Kidney (tissue), 14 donors: ENCODE measurements around the gene AMIGO1. TPM values are rescaled to one million over a fixed set of nuclear protein-coding genes. Genes with fewer than 3 reads are reported as not detected.

Experiments
- DNase-seq, 5 donors: peaks; one replicate each; pipeline ENCODE4 v3.0.0-alpha.2; 2013 to 2020
- FAIRE-seq: peaks from 2 replicates; lab custom pipeline; 2012; peaks lifted over from hg19 to GRCh38; lab: Jason Lieb, UNC
- H3K27ac ChIP-seq, 2 donors: one replicate each; pipeline ENCODE4 v1.7.0; 2013; ENCODE audit warnings: low read depth in 2 of 2, low read length in 2 of 2, inconsistent platforms in 1 of 2
- H3K27me3 ChIP-seq: one replicate; pipeline ENCODE4 v1.7.1; 2013; ENCODE audit warnings: low read length, inconsistent platforms; ENCODE audit not compliant: control insufficient read depth, insufficient read depth
- H3K36me3 ChIP-seq, 3 donors: one replicate each; pipeline versions ENCODE4 v1.7.0 to v1.7.1; 2013; ENCODE audit warnings: low read length in 3 of 3, control low read depth in 1 of 3, inconsistent platforms in 1 of 3; ENCODE audit not compliant: insufficient read depth in 3 of 3, control insufficient read depth in 2 of 3
- H3K4me1 ChIP-seq, 3 donors: one replicate each; pipeline versions ENCODE4 v1.7.0 to v1.7.1; 2013; ENCODE audit warnings: low read length in 3 of 3, inconsistent platforms in 1 of 3, low read depth in 1 of 3; ENCODE audit not compliant: control insufficient read depth in 2 of 3, insufficient read depth in 2 of 3
- H3K4me3 ChIP-seq, 3 donors: one replicate each; pipeline versions ENCODE4 v1.7.0 to v1.8.1; 2013; ENCODE audit warnings: low read length in 3 of 3, control low read depth in 1 of 3, inconsistent platforms in 1 of 3
- H3K9ac ChIP-seq, 3 donors: one replicate each; pipeline versions ENCODE4 v1.7.0 to v1.7.1; 2013; ENCODE audit warnings: low read length in 3 of 3, control low read depth in 1 of 3, inconsistent platforms in 1 of 3
- H3K9me3 ChIP-seq, 3 donors: one replicate each; pipeline versions ENCODE4 v1.7.0 to v1.7.1; 2013; ENCODE audit warnings: low read length in 3 of 3, control low read depth in 1 of 3, inconsistent platforms in 1 of 3; ENCODE audit not compliant: control insufficient read depth in 2 of 3, insufficient read depth in 1 of 3
- intact Hi-C: fragments of 100-400 bp; cut with DNase I; formaldehyde crosslinking; loops from one replicate; pipeline ENCODE4 v1.11.1; 2022
- polyA plus RNA-seq: library from polyadenylated mRNA; stranded (reverse); fragments of 350-450 nt; fragmentation: Illumina TruSeq; extraction: RNeasy Lipid Tissue Mini Kit (QIAGEN cat#74804); gene quantifications from one replicate; pipeline ENCODE4 v1.2.3, GENCODE V29; 2014; ENCODE audit warnings: low read depth, low replicate concordance; ENCODE audit not compliant: insufficient read depth
- total RNA-seq: library from RNA; stranded (reverse); fragmentation: NEBNext Ultra II Directional; extraction: Animal tissue kit (Norgen Biotek cat#: 25700); gene quantifications from one replicate; pipeline ENCODE4 v1.2.1, GENCODE V29; 2021
- TF ChIP-seq, protein P1 (sequence below): IDR thresholded peaks from 3 replicates; pipeline ENCODE4 v1.5.1; 2012; ENCODE audit warnings: mild to moderate bottlenecking, moderate library complexity, borderline replicate concordance; ENCODE audit not compliant: insufficient read depth; ENCODE audit errors: extremely low read depth
- donor health status: control.
- donor health status: control.
- donor health status: control.
- donor health status: control.
- donor health status: control.
- donor health status: DM: yes; HTN: yes; CAD: no.
- donor health status: Normal renal cell carcinoma (clear cell type).

The AMIGO1 gene
- total and polyA plus RNA-seq, 2 donors from 2014 or later, result 5.1 to 8.5 TPM

DNA sequence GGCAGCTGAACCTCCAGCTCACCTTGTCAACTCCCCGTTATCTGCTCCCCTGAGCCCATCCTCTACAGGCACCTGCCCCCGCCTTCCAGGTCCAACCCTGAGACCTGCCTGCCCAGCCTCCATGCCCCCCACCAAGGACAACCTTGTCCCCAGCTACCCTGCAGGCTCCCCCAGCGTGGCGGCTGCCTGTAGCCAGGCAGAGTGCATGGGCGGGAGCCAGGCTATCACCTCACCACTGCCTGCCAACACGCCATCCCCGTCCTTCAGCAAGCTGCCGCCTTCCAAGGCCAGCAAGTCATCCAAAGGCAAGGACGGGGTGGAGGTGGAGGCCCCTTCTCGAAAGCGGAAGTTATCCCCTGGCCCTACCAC, 18.6 kb downstream of the AMIGO1 start:
- intact Hi-C loops, result loop anchor here (5.0 kb wide), 1 partner anchor 41 kb away; no protein-coding TSS in a partner anchor
- H3K9me3 ChIP-seq, result no peaks in the 10 kb centered on the region
- no peak overlapping the region for H3K4me3 ChIP-seq
- peaks cover 0 to 6% (median 0%) of the 10 kb centered on the region in 3 donors for H3K36me3 ChIP-seq
- no peak overlapping the region for H3K27ac ChIP-seq
- TF ChIP-seq, protein P1, sequence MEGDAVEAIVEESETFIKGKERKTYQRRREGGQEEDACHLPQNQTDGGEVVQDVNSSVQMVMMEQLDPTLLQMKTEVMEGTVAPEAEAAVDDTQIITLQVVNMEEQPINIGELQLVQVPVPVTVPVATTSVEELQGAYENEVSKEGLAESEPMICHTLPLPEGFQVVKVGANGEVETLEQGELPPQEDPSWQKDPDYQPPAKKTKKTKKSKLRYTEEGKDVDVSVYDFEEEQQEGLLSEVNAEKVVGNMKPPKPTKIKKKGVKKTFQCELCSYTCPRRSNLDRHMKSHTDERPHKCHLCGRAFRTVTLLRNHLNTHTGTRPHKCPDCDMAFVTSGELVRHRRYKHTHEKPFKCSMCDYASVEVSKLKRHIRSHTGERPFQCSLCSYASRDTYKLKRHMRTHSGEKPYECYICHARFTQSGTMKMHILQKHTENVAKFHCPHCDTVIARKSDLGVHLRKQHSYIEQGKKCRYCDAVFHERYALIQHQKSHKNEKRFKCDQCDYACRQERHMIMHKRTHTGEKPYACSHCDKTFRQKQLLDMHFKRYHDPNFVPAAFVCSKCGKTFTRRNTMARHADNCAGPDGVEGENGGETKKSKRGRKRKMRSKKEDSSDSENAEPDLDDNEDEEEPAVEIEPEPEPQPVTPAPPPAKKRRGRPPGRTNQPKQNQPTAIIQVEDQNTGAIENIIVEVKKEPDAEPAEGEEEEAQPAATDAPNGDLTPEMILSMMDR, result no peak
- no peak overlapping the region for H3K9ac ChIP-seq
- FAIRE-seq, result no peak
- peaks cover 0 to 11% (median 4%) of the 10 kb centered on the region in 3 donors for H3K4me1 ChIP-seq
- no peaks in the 10 kb centered on the region for H3K27me3 ChIP-seq
- no peak for DNase-seq

DNA sequence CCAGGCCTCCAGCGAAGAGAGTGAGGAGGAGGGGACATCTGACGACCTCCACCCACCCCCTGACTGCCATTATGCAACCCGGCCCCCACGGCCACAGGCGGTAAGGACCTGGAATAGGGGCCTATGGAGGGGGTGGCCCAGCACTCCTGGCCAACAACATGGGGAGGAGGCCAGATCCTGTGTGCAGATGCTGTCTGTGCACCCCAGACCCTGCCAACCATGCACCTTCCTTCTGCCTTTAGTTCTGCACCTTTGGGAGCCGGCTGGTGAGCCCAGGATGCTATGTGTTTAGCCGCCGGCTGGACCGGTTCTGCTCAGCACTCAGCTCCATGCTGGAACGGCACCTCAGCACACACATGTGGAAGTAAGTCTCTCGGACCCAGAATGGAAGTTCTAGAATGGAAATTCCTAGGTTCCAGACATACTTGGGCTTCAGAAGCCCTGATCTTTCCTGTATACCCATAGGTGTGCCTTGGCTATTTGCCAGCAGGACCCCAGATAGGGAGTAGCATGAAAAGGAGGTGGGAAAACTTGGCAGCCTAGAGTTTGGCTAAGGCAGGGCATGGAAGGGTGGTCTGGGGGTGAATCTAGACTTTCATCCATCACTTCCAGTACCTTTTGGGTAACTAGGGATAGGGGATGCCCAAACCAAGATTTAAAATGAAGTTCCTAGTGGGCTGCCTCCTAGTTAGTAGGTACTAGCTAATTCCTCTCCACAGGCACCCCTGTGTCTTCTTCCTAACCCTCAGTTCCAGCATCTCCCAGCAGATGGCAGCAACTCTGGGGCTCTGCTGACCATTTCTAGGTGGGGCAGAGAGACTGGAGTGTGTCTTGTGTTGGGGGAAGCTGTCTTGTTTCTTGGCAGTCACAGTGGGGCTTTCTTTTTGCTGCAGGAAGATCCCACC, 19.2 kb downstream of the AMIGO1 start:
- Histone ChIP-seq H3K27me3 (no peaks in the 10 kb centered on the region), H3K36me3 (peaks cover 0 to 4% (median 0%) of the 10 kb centered on the region in 3 donors), H3K9me3 (no peaks in the 10 kb centered on the region), H3K4me3 (no peak overlapping the region), H3K27ac (no peak overlapping the region), H3K9ac (no peak overlapping the region), H3K4me1 (peaks cover 0 to 12% (median 4%) of the 10 kb centered on the region in 3 donors)
- FAIRE-seq (no peak), DNase-seq (peak in 4 of 5 donors; percentile 60 to 81 (median 72))
- intact Hi-C loops, result loop anchor here (5.0 kb wide), 1 partner anchor 42 kb away; no protein-coding TSS in a partner anchor
- TF ChIP-seq, protein P1, result peak; percentile 80

DNA sequence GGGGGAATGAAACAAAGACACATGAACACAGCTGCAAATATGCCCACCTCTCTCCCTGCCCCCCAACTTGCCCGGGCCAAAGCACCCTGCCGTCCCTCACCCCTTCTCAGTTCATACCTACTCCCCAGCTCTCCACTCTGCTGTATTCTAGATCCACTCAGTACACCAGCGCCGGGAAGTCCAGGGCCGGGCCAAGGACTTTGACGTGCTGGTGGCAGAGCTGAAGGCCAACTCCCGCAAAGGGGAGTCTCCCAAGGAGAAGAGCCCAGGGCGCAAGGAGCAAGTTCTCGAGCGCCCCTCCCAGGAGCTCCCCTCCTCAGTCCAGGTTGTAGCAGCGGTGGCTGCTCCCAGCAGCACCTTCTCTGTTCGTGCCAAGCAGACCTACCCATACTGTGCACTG, 20.8 kb downstream of the AMIGO1 start:
- FAIRE-seq (no peak), DNase-seq (no peak)
- intact Hi-C loops, result no loop called here
- TF ChIP-seq, protein P1, result no peak
- Histone ChIP-seq H3K9me3 (no peaks in the 10 kb centered on the region), H3K36me3 (peaks cover 0 to 4% (median 0%) of the 10 kb centered on the region in 3 donors), H3K27me3 (no peaks in the 10 kb centered on the region), H3K4me3 (no peak overlapping the region), H3K27ac (no peak overlapping the region), H3K4me1 (peaks cover 0 to 12% (median 10%) of the 10 kb centered on the region in 3 donors), H3K9ac (no peak overlapping the region)
